NT2/D1 (cell line): Measurements from ENCODE around the gene SERPINE2.
A peak's percentile ranks its signal among the peaks of the same experiment; 100 is the strongest.

Experiments used
- DNase-seq: peaks from one replicate; pipeline ENCODE4 v3.0.0-alpha.2; 2011; ENCODE audit warnings: low read depth, low spot score
- H3K27me3 ChIP-seq: 2 replicates; pipeline ENCODE4 v1.6.0; 2011; ENCODE audit warnings: mild to moderate bottlenecking; ENCODE audit not compliant: insufficient read length, insufficient read depth
- H3K36me3 ChIP-seq: 2 replicates; pipeline ENCODE4 v1.6.1; 2011; ENCODE audit warnings: mild to moderate bottlenecking, low read length, mixed read lengths; ENCODE audit not compliant: insufficient read depth, insufficient read length
- H3K4me1 ChIP-seq: 2 replicates; pipeline ENCODE4 v1.5.1; 2011; ENCODE audit not compliant: insufficient read depth, insufficient read length
- H3K4me3 ChIP-seq: 2 replicates; pipeline ENCODE4 v1.5.1; 2011; ENCODE audit warnings: low read depth; ENCODE audit not compliant: insufficient read length
- H3K9ac ChIP-seq: 2 replicates; pipeline ENCODE4 v1.6.0; 2011; ENCODE audit warnings: low read depth; ENCODE audit not compliant: insufficient read length
- H3K9me3 ChIP-seq: 2 replicates; pipeline ENCODE4 v1.5.1; 2011; ENCODE audit warnings: mild to moderate bottlenecking, low read length; ENCODE audit not compliant: insufficient read depth
- SUZ12 ChIP-seq: IDR thresholded peaks from 2 replicates; pipeline ENCODE4 v1.6.1; 2011; ENCODE audit not compliant: insufficient read length, insufficient read depth; ENCODE audit errors: extremely low read depth
- YY1 ChIP-seq: IDR thresholded peaks from 2 replicates; pipeline ENCODE4 v1.6.1; 2011; ENCODE audit not compliant: insufficient read length, insufficient read depth
- ZNF274 ChIP-seq: IDR thresholded peaks from 2 replicates; pipeline ENCODE4 v1.6.1; 2011; ENCODE audit warnings: mild to moderate bottlenecking, low read depth, low read length

The SERPINE2 gene

DNA sequence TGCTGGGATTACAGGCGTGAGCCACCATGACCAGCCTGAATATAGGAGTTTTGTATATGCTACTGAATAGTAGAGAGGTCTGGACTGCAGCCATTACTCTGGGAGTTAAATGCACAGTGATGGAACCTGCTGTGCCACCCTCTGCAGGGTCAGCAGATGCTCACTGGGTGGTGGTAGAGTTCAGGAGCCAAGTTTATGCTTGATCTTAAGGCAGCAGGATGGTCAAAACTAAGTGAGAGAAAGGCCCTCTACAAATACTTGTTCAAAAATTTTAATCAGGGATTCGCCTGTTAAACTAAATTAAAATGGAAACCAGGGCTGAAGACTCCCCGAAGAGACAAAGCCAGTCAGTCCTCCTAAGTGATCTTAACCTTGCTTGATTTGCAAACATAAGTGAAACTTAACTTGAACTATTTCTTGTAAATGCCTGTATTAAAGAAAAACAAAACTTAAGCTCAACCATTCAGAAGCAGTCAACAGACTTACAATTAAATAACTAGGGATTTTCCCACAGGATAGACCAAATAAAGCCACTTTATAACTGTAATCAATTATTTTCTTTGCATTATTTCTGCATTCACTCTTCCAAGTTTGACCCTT lies 89.7 kb downstream of the SERPINE2 start:
- Histone ChIP-seq H3K36me3 (no peaks in the 10 kb centered on the region), H3K27me3 (peaks cover 4% of the 10 kb centered on the region), H3K4me3 (no peak overlapping the region), H3K9me3 (no peaks in the 10 kb centered on the region), H3K4me1 (no peaks in the 10 kb centered on the region), H3K9ac (no peak overlapping the region)
- no peak for TF ChIP-seq SUZ12
- no peak for TF ChIP-seq ZNF274
- TF ChIP-seq YY1, result no peak
- DNase-seq, result no peak

DNA sequence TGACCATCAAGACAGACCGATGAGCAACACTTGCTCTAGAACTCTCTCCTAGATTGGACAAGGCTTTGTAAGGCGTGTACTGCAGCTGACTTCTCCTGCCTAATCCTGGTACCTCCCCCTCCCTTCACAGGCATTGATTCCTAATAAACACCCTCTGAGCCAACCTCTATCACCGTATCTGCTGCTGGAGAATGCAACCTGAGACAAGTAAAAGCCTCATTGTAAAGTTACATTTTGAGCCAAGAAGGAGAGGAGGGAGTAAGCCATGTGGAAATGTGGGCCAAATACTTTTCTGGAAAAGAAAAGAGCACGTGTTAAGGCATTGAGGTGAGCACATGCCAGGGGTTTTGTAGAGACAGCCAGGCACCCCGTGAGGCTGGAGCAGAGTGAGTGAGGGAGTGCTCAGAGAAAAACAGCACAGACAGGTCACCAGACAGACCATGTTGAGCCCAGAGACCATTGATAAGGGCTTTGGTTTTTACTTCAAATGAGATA lies 91.3 kb downstream of the SERPINE2 start:
- Histone ChIP-seq H3K9ac (no peak overlapping the region), H3K36me3 (no peaks in the 10 kb centered on the region), H3K27me3 (peaks cover 9% of the 10 kb centered on the region), H3K4me3 (no peak overlapping the region), H3K4me1 (no peaks in the 10 kb centered on the region), H3K9me3 (no peaks in the 10 kb centered on the region)
- DNase-seq, result no peak
- TF ChIP-seq ZNF274, result no peak
- TF ChIP-seq YY1, result no peak
- TF ChIP-seq SUZ12, result no peak

DNA sequence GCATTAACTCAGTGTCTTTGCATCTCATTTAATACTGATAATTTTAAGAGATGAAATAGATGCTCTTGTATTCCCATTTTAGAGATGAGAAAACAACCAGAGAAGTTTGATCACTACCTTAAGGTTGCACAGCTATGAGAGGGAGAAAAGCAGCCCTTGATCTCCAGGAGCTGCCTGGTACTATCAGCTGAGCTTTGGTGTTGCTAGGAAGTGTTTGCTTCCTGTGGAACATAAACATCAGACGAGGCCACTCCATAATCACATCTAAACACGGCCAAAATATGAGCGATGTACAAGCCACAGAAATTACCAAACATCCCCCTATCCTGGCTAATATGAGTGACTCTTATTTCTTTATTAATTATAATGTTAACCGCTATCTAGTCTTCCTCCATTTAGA lies 93.3 kb downstream of the SERPINE2 start:
- no peak overlapping the region for H3K9ac ChIP-seq
- no peak for DNase-seq

DNA sequence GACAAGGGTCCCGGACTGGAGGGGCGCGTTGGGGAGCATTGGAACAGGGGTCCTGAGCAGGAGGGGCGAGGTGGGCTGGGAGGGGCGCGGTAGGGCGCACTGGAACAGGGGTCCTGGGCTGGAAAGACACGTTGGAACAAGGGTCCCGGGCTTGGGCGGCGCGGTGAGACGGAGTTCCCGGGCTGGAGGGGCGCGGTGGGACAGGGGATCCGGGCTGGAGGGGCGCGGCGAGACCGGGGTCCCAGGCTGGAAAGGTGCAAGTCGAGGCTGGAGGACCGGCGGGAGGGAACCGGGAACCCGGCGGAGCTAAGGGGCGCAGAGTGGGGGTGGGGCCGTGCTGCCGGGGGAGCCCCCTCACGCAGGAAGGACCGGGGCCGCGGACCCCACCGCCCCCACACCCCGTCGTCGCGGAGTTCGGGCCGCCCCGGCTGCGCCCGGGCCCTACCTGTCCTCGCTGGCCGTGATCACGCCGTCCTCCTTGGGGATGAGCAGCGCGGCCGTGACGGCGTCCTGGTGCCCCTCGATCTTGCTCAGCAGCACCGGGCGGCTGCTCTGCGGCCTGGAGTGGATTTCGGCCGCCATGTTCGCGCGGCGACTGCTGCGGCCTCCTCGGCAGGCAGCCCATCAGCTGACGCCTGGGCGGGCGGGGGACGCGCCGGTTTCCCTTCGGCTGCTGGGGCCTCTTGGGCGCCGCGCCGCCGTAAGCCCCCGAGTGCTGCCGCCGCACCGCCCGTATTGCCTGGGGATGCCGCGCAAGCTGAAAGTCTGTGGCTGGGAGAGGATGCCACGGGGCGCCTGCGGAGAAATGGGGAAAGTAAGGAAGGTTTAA lies 94.2 kb downstream of the SERPINE2 start, which contains the start of gene WDFY1:
Gene WDFY1, minus strand, starts transcription at position 633 of the 829 bp plus-strand sequence. Its CDS starts 51 bp downstream, at position 582.
- Histone ChIP-seq H3K9ac (peak within 1 kb of the TSS; percentile 99), H3K4me3 (peak within 1 kb of the TSS; percentile 94), H3K4me1 (no peaks in the 10 kb centered on the region), H3K36me3 (no peaks in the 10 kb centered on the region), H3K9me3 (no peaks in the 10 kb centered on the region), H3K27me3 (peaks cover 9% of the 10 kb centered on the region)
- no peak for TF ChIP-seq ZNF274
- TF ChIP-seq YY1, result peak; percentile 63
- DNase-seq, result peak; percentile 79

More for the DNA sequence above, 93.3 kb downstream of the SERPINE2 start:
- Histone ChIP-seq H3K36me3 (no peaks in the 10 kb centered on the region), H3K4me3 (no peak overlapping the region), H3K27me3 (peaks cover 9% of the 10 kb centered on the region), H3K4me1 (no peaks in the 10 kb centered on the region), H3K9me3 (no peaks in the 10 kb centered on the region)
- TF ChIP-seq SUZ12 (no peak), YY1 (no peak), ZNF274 (no peak)

DNA sequence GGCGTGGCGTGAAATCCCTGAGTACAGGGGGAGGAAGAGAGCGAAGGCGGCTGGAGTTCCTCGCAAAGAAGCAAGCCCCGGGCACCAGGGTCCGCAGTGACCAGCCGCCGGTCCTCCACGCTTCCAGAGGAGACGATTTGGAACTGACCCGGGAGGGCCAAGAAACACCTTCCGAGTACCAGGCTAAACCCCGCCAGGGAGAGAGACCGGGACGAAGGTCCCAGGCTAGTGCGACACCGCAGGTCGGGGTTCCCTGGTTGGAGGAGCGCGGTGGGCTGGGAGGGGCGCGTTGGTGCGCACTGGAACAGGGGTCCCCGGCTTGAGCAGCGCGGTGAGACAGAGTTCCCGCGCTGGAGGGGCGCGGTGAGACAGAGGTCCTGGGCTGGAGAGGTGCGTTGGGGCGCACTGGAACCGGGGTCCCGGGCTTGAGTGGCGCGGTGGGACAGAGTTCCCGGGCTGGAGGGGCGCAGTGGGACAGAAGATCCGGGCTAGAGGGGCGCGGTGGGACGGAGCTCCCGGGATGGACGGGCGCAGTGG lies 94.9 kb downstream of the SERPINE2 start:
- peak overlapping the region; percentile 99 for H3K9ac ChIP-seq
- H3K4me1 ChIP-seq, result no peaks in the 10 kb centered on the region
- peak; percentile 32 for DNase-seq

DNA sequence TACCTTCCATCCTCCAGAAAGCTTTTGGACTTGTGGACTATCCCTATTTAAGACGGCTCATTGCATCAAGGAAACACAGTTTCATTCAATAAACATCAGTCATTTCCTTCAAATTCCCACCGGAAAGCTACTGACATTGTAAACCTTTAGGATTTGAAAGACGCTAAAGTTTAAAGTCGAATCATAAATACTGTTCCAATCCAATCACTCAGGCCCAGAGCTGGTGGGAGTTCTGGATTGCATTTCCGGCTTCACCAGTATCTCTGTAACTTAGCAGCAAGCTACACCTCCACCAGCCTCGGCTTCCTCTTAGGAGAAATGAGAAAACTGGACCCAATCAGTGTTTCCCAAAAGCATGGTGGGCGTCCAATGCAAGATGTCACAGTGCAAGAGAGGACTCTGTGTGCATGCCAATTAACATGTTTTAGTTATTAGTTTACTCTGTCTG lies 95.5 kb downstream of the SERPINE2 start:
- H3K36me3 ChIP-seq, result no peaks in the 10 kb centered on the region
- TF ChIP-seq SUZ12 (no peak), ZNF274 (no peak), YY1 (no peak)
- H3K9ac ChIP-seq, result peak overlapping the region; percentile 99
- H3K4me1 ChIP-seq, result no peaks in the 10 kb centered on the region
- H3K27me3 ChIP-seq, result peaks cover 9% of the 10 kb centered on the region
- no peak overlapping the region for H3K4me3 ChIP-seq
- no peak for DNase-seq
- no peaks in the 10 kb centered on the region for H3K9me3 ChIP-seq

More for the DNA sequence above, 94.9 kb downstream of the SERPINE2 start:
- TF ChIP-seq ZNF274, result no peak
- no peak for TF ChIP-seq YY1
- no peak for TF ChIP-seq SUZ12
- no peaks in the 10 kb centered on the region for H3K36me3 ChIP-seq
- peak overlapping the region; percentile 94 for H3K4me3 ChIP-seq
- peaks cover 9% of the 10 kb centered on the region for H3K27me3 ChIP-seq
- no peaks in the 10 kb centered on the region for H3K9me3 ChIP-seq

DNA sequence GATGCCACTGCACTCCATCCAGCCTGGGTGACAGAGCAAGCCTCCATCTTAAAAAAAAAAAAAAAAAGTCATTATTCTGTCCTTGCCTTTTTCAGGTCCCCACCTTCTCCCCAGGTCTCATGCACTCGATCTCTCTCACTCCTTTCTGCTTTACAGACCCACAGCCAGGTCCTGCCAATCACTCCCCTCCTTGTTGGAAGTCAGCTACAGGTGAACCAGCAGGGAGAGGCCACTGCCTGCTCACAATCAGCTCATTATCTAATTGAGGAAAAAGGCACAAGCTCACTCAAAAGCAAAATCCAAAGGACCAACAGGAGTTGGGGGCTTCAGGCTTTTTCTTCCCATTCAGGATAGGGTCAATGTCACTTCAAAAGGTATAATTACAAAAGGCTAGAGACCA lies 96.0 kb downstream of the SERPINE2 start:
- no peak for TF ChIP-seq YY1
- no peak for TF ChIP-seq SUZ12
- TF ChIP-seq ZNF274, result no peak
- H3K9ac ChIP-seq, result peak overlapping the region; percentile 5
- no peaks in the 10 kb centered on the region for H3K36me3 ChIP-seq
- no peaks in the 10 kb centered on the region for H3K9me3 ChIP-seq
- no peaks in the 10 kb centered on the region for H3K4me1 ChIP-seq
- H3K27me3 ChIP-seq, result peaks cover 9% of the 10 kb centered on the region
- DNase-seq, result no peak
- H3K4me3 ChIP-seq, result no peak overlapping the region
